Measurements from ENCODE around the gene FAT3.

The FAT3 gene

GRCh38 chr11:92224407-92225124 is at the start of gene FAT3:
FAT3 (plus strand) TSS chr11:92224818; CDS start chr11:92352113, 127,295 bp downstream.
- DNase-seq (ENCODE audit: low read depth): peak; percentile 1

GRCh38 chr11:92179017-92179670 is 45.5 kb upstream of the FAT3 start:
- no peak for DNase-seq (ENCODE audit: low read depth)

DNA sequence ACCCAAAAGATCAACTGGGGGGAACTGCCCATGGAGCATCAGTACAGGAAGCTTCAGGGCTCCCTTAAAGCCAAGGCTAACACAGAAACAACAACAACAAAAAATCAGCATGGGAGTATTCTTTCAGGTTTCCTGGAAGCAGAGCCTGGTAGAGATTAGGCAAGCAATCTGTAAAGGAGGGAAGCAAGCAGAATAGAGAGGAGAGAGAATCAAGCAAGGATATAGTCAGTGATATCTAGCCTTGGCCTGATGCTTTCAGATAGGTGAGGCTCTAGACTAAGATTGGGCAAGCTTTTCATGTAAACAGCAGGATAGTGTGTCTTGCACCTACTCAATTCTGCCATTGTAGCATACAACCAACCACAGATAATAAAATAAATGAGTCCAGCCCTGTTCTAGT is 44.4 kb upstream of the FAT3 start:
- no peak for DNase-seq (ENCODE audit: low read depth)

DNA sequence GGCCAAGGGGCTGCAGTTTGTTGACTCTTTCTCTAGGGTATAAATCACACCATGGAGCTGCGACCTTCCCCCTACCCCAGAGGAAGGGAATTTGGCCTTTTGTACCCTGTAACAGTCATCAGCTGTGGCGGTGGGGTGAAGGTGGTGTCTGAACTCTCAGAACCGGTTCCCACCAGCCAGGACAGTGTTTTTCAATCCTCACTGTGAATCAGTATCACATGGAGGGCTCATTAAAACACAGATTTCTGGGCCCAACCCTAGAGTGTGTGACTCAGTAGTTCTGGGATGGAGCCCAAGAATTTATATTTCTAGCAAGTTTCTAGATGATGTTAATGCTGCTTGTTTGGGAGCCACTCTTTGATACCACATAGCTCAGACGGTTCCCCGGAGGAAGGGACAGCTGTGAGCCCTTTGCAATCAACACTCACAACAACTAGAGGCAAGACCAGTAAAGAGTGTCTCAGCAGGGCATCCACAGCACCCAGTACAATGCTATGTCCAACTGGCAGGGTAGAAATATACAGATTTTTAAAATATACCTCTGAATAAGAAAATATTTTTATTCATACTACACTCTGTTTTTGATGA is 43.9 kb upstream of the FAT3 start:
- no peak for DNase-seq (ENCODE audit: low read depth)

- DNase-seq (ENCODE audit: low read depth): no peak
Observed at GRCh38 chr11:92190535-92191206, 33.9 kb upstream of the FAT3 start.

- no peak for DNase-seq (ENCODE audit: low read depth)
Observed at GRCh38 chr11:92192141-92192540, 32.5 kb upstream of the FAT3 start.

- no peak for DNase-seq (ENCODE audit: low read depth)
Observed at GRCh38 chr11:92198268-92198667, 26.4 kb upstream of the FAT3 start.

DNA sequence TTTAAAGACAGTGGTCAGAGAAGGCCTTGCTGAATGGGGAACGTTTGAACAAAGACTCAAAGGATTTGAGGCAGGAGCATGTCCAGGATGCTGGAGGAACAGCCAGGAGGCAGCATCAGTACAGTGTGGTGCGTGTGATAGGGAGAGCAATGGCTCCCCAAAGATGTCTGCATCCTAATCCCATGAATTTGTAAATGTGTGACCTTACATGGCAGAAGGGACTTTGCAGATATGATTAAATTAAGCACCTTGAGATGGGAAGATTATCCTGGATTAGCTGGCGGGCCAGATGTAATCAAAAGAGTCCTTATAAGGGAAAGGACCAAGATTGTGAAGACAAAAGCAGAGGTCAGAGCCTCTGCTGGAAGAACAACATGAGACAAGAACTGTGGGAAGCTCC is 24.6 kb upstream of the FAT3 start:
- no peak for DNase-seq (ENCODE audit: low read depth)

- DNase-seq (ENCODE audit: low read depth): no peak
Observed at GRCh38 chr11:92204731-92205130, 19.9 kb upstream of the FAT3 start.

DNA sequence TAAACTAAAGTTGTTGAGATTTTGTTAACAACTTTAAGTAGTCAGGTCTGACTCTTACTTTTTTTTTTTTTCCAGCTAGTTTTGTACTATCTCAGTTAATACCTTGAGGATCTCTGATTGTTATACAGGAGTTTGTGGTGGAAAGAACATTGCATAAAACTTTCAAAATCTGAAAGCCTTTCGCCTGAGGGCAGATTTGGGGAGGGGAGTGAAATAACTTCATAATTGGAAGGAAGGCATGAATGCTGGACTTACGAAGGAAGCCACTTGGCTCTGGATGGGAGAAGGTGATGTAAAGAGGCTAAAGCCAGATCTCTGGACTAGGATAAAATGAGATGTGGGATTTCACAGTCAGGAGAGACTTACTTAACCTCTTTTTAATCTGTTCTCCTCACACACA is 18.2 kb upstream of the FAT3 start:
- DNase-seq (ENCODE audit: low read depth): no peak

- peak; percentile 1 for DNase-seq (ENCODE audit: low read depth)
Observed at GRCh38 chr11:92211576-92212167, 12.9 kb upstream of the FAT3 start.

DNA sequence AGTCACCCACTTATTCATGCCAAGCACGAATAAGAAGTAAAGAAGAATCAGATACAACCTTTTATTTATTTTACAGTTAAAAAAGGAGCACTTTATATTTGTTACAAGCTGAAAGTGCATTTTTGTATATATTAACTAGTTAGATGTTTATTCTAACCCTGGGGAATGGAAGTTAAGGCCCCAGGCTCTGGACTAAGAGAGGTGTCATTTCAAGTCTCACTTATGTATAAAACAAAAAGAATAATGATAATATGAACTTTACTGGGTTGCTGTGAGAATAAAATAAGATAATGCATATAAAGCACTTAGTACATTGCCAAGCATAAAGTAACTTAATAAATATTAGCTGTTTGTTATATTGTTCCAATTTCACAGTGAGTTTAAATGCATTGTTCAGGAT is 12.1 kb upstream of the FAT3 start:
- no peak for DNase-seq (ENCODE audit: low read depth)

- no peak for DNase-seq (ENCODE audit: low read depth)
Observed at GRCh38 chr11:92216789-92217188, 7.8 kb upstream of the FAT3 start.

- no peak for DNase-seq (ENCODE audit: low read depth)
Observed at GRCh38 chr11:92219476-92219875, 5.1 kb upstream of the FAT3 start.

- no peak for DNase-seq (ENCODE audit: low read depth)
Observed at GRCh38 chr11:92222701-92223100, 1.9 kb upstream of the FAT3 start.

- DNase-seq (ENCODE audit: low read depth): no peak
Observed at GRCh38 chr11:92224054-92224406, 588 bp upstream of the FAT3 start.

GRCh38 chr11:92225125-92225567 is 528 bp downstream of the FAT3 start:
- DNase-seq (ENCODE audit: low read depth): no peak

GRCh38 chr11:92225568-92226330 is 1.1 kb downstream of the FAT3 start:
- DNase-seq (ENCODE audit: low read depth): no peak

GRCh38 chr11:92226331-92227229 is 2.0 kb downstream of the FAT3 start:
- no peak for DNase-seq (ENCODE audit: low read depth)

- no peak for DNase-seq (ENCODE audit: low read depth)
Observed at GRCh38 chr11:92227230-92227814, 2.7 kb downstream of the FAT3 start.
